GM12873 (cell line): ENCODE measurements around the gene GLT1D1.

ENCODE experiments used
- TF ChIP-seq, protein P1 (sequence below): IDR thresholded peaks from 2 replicates; pipeline ENCODE4 v1.5.1; 2012; ENCODE audit warnings: low read depth, mild to moderate bottlenecking, moderate library complexity, low read length, control low read depth; ENCODE audit not compliant: insufficient read depth; ENCODE audit errors: missing control alignments

The GLT1D1 gene

DNA sequence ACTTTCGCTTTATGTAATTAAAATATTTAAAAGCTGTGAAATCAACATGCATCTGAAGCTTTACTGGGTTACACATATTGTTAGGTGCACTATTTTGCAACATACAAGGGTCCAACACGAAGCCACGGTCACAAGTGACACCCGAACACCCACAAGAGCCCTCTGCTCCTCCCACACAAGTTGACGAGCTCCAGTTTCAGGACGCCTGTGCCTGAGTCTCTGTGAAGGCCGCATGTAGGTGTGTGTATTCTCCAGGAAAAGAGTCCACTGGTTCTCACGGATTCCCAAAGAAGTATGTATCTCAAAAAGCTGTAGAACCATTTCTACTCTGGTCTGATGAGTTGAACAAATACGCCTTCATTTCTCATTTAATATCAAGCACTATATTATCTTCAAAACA is 41.5 kb upstream of the GLT1D1 start:
- TF ChIP-seq, protein P1, sequence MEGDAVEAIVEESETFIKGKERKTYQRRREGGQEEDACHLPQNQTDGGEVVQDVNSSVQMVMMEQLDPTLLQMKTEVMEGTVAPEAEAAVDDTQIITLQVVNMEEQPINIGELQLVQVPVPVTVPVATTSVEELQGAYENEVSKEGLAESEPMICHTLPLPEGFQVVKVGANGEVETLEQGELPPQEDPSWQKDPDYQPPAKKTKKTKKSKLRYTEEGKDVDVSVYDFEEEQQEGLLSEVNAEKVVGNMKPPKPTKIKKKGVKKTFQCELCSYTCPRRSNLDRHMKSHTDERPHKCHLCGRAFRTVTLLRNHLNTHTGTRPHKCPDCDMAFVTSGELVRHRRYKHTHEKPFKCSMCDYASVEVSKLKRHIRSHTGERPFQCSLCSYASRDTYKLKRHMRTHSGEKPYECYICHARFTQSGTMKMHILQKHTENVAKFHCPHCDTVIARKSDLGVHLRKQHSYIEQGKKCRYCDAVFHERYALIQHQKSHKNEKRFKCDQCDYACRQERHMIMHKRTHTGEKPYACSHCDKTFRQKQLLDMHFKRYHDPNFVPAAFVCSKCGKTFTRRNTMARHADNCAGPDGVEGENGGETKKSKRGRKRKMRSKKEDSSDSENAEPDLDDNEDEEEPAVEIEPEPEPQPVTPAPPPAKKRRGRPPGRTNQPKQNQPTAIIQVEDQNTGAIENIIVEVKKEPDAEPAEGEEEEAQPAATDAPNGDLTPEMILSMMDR = no peak

DNA sequence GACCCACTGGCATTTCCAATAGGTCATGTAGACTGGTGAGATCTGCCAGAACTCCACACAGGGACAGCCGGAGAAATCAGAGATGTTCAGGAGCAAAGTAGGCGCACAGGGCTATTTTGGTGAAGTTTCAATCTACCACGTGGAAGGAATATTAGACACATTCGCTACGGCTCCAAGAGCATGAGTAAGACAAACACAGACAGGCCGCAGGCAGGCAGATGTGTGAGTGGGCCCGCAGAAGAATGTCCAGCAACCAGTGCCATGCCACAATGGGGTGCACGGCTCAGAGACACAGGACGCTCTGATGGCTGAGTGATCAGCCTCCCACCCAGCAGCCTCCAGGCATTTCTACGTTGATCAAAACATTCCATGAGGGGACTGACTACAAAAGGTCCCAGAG is 39.9 kb upstream of the GLT1D1 start:
- TF ChIP-seq, protein P1 = no peak

DNA sequence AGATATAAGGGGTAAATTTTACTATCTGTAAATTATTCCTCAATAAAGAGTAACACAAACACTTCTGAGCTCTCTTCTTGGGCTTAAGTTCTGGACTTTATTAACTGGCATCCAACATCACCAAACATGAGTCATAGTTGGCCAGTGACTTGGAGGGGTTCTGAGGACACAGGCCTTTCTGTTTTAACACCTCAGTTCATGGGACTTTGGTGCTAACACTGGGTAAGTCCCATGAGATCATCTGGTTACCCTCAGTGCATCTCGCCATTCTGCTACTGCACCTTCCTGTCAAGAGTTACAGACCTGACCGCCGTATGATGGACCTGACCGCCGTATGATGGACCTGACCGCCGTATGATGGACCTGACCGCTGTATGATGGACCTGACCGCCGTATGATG is 39.4 kb upstream of the GLT1D1 start:
- TF ChIP-seq, protein P1 = no peak

DNA sequence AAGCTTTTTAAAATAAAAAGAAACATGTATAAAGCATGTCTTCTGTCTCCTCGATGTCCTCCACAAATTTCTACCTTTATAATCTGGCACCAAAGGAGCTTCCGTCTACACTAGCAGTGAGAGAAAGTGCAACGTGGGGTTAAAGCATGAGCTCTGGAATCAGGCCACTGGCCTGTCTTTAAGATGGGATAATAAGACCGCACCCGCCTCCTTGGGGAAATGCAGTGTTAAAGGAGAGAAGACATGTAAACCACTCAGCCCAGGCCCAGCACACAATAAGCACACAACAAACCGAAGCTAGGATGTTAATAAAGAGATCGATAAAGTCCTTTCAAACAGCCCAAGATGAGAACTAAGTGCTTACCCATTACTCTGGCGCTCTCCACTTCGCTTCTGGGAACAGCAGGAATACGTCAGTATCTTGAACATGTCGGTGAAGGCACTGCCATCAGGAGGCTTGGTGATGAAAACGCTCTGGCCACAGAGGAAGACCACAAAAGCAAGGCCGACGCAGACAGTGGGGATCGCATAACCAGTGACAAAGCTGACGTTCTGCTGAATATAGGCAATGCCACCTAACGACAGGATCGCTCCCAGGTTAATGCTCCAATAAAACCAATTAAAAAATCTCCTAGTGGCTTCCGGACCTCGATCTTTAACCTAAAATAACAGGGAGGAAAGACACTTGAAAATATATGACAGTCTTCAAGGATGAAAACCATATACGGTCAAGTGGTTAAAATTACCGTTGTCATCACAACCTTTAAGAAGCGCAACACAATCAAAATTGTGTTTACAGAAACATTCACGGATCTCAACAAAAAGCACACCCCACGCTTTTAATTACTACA is 38.6 kb upstream of the GLT1D1 start:
- TF ChIP-seq, protein P1 = no peak

DNA sequence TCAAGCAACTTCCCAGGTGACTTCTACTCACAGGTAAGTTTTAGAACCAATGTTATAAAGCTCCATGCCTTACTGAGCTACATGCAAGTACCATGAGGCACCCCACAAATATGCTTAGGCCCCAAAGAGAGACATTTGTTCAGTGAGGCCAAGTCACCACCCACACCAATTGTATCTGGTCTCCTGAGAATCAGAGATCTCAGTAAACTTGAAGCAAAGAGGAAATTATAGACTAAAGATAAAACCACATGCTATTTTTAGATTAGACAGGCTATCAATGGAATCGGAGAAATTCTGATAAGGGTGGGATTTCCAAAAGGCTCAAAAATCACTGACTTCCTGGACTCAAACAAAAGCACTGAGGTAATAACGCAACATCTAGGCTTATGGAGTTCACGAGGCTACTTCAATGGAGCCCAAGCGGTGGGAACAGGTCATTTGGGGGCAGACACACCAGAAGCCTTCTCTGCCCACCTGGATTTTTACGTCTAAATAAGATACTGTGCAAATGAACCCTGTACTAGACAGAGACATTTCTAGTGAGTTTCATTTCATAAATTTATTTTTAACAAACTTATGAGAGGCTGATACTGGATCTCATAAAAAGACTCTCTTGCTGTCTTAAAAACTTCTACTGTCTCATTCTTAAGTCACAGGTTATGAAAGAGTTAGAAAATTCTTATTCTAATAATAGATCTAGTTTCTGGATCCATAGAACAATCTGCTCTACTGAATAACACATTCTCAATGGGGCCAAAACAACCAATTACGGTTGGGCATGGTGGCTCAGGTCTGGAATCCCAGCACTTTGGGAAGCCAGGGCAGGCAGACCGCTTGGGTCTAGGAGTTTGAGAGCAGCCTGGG is 37.3 kb upstream of the GLT1D1 start:
- TF ChIP-seq, protein P1 = no peak

DNA sequence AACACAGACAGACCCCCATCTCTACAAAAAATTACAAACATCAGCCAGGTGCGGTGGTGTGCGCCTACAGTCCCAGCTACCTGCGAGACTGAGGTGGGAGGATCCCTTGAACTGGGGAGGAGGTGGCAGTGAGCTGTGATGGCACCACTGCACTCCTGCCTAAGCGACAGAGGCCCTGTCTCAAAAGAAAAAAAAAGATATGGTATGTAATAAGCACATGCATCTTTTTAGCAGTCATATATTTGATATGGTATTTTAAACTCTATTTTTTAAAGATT is 36.7 kb upstream of the GLT1D1 start:
- TF ChIP-seq, protein P1 = no peak
